Transverse colon (tissue), 4 donors: ENCODE measurements around the gene SCRT2. TPM values are rescaled to one million over a fixed set of nuclear protein-coding genes. Genes with fewer than 3 reads are reported as not detected.

Experiments
- DNase-seq: peaks from one replicate; pipeline ENCODE4 v3.0.0-alpha.2; 2019
- H3K27ac ChIP-seq, 4 donors: fragments of 200-600 bp; sonication (generic); 2 replicates each; pipeline ENCODE4 v1.5.1; 2016 to 2018; ENCODE audit warnings: inconsistent platforms in 4 of 4
- H3K27me3 ChIP-seq: fragments of 200-600 bp; sonication (generic); 2 replicates; pipeline ENCODE4 v1.5.1; 2017; ENCODE audit warnings: inconsistent platforms
- H3K36me3 ChIP-seq, 4 donors: fragments of 200-600 bp; sonication (generic); 2 replicates each; pipeline ENCODE4 v1.5.1; 2017 to 2019; ENCODE audit warnings: inconsistent platforms in 4 of 4
- H3K4me1 ChIP-seq, 4 donors: fragments of 200-600 bp; sonication (generic); 2 replicates each; pipeline ENCODE4 v1.5.1; 2017 to 2020; ENCODE audit warnings: inconsistent platforms in 4 of 4
- H3K4me3 ChIP-seq, 4 donors: fragments of 200-600 bp; sonication (generic); 1 replicate in 1 of 4; 2 replicates in 3 of 4; pipeline versions ENCODE4 v1.5.1 to v1.6.1; 2017 to 2019; ENCODE audit warnings: inconsistent platforms in 4 of 4
- H3K9me3 ChIP-seq, 2 donors: fragments of 200-600 bp; sonication (generic); 2 replicates each; pipeline ENCODE4 v1.5.1; 2017 to 2019; ENCODE audit warnings: inconsistent platforms in 2 of 2
- CTCF ChIP-seq, 5 experiments: fragments of 200-600 bp in 3 of 5; fragments of 450-650 bp in 2 of 5; sonication (generic) in 3 of 5; IDR thresholded peaks; 1 replicate in 2 of 5; 2 replicates in 3 of 5; pipeline ENCODE4 v1.5.1; 2016 to 2017; ENCODE audit warnings: antibody characterized with exemption in 5 of 5, inconsistent platforms in 3 of 5, mild to moderate bottlenecking in 2 of 5, moderate library complexity in 1 of 5
- EP300 ChIP-seq: sonication (generic); formaldehyde crosslinking; IDR thresholded peaks from one replicate; pipeline ENCODE4 v1.6.1; 2017; ENCODE audit warnings: antibody characterized with exemption, low read depth
- POLR2A ChIP-seq: fragments of 450-650 bp; IDR thresholded peaks from one replicate; pipeline ENCODE4 v1.6.1; 2016; ENCODE audit warnings: antibody characterized with exemption, mild to moderate bottlenecking, moderate library complexity
- POLR2AphosphoS5 ChIP-seq, 3 donors: sonication (generic); formaldehyde crosslinking; IDR thresholded peaks; one replicate each; pipeline ENCODE4 v1.6.1; 2016; ENCODE audit warnings: antibody characterized with exemption in 3 of 3
- WGBS, 2 donors: methylation state at CpG; one replicate each; pipeline ENCODE4 v1.1.5; 2018; ENCODE audit warnings: low coverage in 1 of 2; 5-methylcytosine and 5-hydroxymethylcytosine counted together
- in situ Hi-C, 4 donors: fragments of 200-750 bp; cut with MboI; loops; one replicate each; pipeline versions ENCODE4 v1.15.0 to v1.15.1; 2017; ENCODE audit warnings: low sequenced_read_pairs in 3 of 4, low pct_ligation_motif_present in 1 of 4, low pct_unique_long_range_greater_than_20kb in 1 of 4
- intact Hi-C: fragments of 100-400 bp; cut with DNase I; formaldehyde crosslinking; loops from one replicate; pipeline ENCODE4 v1.15.1; 2023; ENCODE audit warnings: low total_unique reads
- total RNA-seq, 4 donors: library from RNA; depleted of rRNA; stranded (reverse); fragments of >200 nt; gene quantifications; one replicate each; pipeline ENCODE4 v1.1.0, GENCODE V29; 2016

SCRT2 gene
- total RNA-seq, 4 donors from 2014 or later: not detected

- H3K27ac ChIP-seq: no peak overlapping the region
- no peaks in the 10 kb centered on the region for H3K9me3 ChIP-seq
- H3K4me3 ChIP-seq: no peak overlapping the region
- 86 to 94% methylated on average over 1 to 2 of the region's 2 CpGs for WGBS, 2 donors
- no peak for DNase-seq
- H3K27me3 ChIP-seq: peaks cover 11% of the 10 kb centered on the region
- H3K36me3 ChIP-seq: peaks cover 0 to 15% (median 7%) of the 10 kb centered on the region in 4 donors
- no peak for TF ChIP-seq POLR2AphosphoS5 (IDR thresholded peaks at IDR 0.05)
- no peak for TF ChIP-seq POLR2A
- no peak for TF ChIP-seq CTCF (IDR thresholded peaks at IDR 0.05)
- no peak for TF ChIP-seq EP300
- in situ Hi-C loops: loop anchor here in 3 of 4 donors (10.0 kb wide), 3 partner anchors 82 to 292 kb away; no protein-coding TSS in a partner anchor
- H3K4me1 ChIP-seq: peaks cover 0 to 12% (median 4%) of the 10 kb centered on the region in 4 donors
- intact Hi-C loops: loop anchor here (2.0 kb wide), 1 partner anchor 78 kb away; no protein-coding TSS in a partner anchor
These were observed 28.8 kb downstream of the SCRT2 start for GRCh38 chr20:646868-647233.

GRCh38 chr20:646107-646867 is 29.3 kb downstream of the SCRT2 start:
- in situ Hi-C loops: loop anchor here in 3 of 4 donors (10.0 kb wide), 3 partner anchors 81 to 291 kb away; no protein-coding TSS in a partner anchor
- 82% methylated on average over 10 of the region's 10 CpGs; no CpG with 5 or more reads in 1 of the 2 donors for WGBS, 2 donors
- intact Hi-C loops: loop anchor here (2.0 kb wide), 1 partner anchor 77 kb away; no protein-coding TSS in a partner anchor

GRCh38 chr20:645318-646106 is 30.1 kb downstream of the SCRT2 start:
- Histone ChIP-seq H3K27me3 (peaks cover 11% of the 10 kb centered on the region), H3K4me3 (no peak overlapping the region), H3K4me1 (peaks cover 0 to 9% (median 2%) of the 10 kb centered on the region in 4 donors), H3K9me3 (no peaks in the 10 kb centered on the region), H3K27ac (no peak overlapping the region), H3K36me3 (peaks cover 0 to 15% (median 7%) of the 10 kb centered on the region in 4 donors)
- intact Hi-C loops (loop anchor here (2.0 kb wide), 1 partner anchor 77 kb away; no protein-coding TSS in a partner anchor), in situ Hi-C loops (loop anchor here in 3 of 4 donors (10.0 kb wide), 3 partner anchors 81 to 291 kb away; no protein-coding TSS in a partner anchor)
- 18% methylated on average over 20 of the region's 20 CpGs; no CpG with 5 or more reads in 1 of the 2 donors for WGBS, 2 donors
- peak; percentile 84 to 96 (median 92) for TF ChIP-seq CTCF (IDR thresholded peaks at IDR 0.05)
- no peak for TF ChIP-seq POLR2A
- no peak for TF ChIP-seq EP300
- no peak for TF ChIP-seq POLR2AphosphoS5 (IDR thresholded peaks at IDR 0.05)
- DNase-seq: peak; percentile 74

More at GRCh38 chr20:646107-646867, 29.3 kb downstream of the SCRT2 start:
- no peak for DNase-seq
- Histone ChIP-seq H3K4me3 (no peak overlapping the region), H3K4me1 (peaks cover 0 to 9% (median 2%) of the 10 kb centered on the region in 4 donors), H3K9me3 (no peaks in the 10 kb centered on the region), H3K27ac (no peak overlapping the region), H3K27me3 (peaks cover 11% of the 10 kb centered on the region), H3K36me3 (peaks cover 0 to 15% (median 7%) of the 10 kb centered on the region in 4 donors)
- TF ChIP-seq POLR2AphosphoS5 (IDR thresholded peaks at IDR 0.05) (no peak), EP300 (no peak), CTCF (IDR thresholded peaks at IDR 0.05) (no peak), POLR2A (no peak)
